Measurements from ENCODE around the gene CAMK2G.

Gene CAMK2G

GRCh38 chr10:73802276-73802991, 71.9 kb downstream of the CAMK2G start:
- H3K18ac ChIP-seq (ENCODE audit: low read length) = no peak overlapping the region
- no peaks in the 10 kb centered on the region for H3K27me3 ChIP-seq (ENCODE audit: control insufficient read depth in 3 of 3, insufficient read depth in 3 of 3, low read depth in 1 of 3, low read length in 3 of 3)
- H2BK15ac ChIP-seq (ENCODE audit: low read length) = no peak overlapping the region
- H3K14ac ChIP-seq (ENCODE audit: low read length) = no peak overlapping the region
- no peaks in the 10 kb centered on the region for H3K79me1 ChIP-seq (ENCODE audit: low read depth, low read length)
- H3K4me3 ChIP-seq (ENCODE audit: low read length in 2 of 2) = no peak overlapping the region
- no peak overlapping the region for H3K9ac ChIP-seq (ENCODE audit: low read depth, low read length, poor library complexity)
- no peak overlapping the region for H2BK5ac ChIP-seq (ENCODE audit: low read length)
- WGBS, 2 donors (ENCODE audit: extremely low coverage in 2 of 2, insufficient read length in 2 of 2, insufficient replicate concordance in 1 of 2) = no CpG with 5 or more reads among the region's 11 CpGs
- no peak overlapping the region for H3K27ac ChIP-seq (replicated peaks; ENCODE audit: low read length)
- peaks cover 56 to 95% of the 10 kb centered on the region in 2 donors for H3K36me3 ChIP-seq (replicated peaks in 1 of 2; ENCODE audit: control insufficient read depth in 2 of 2, insufficient read depth in 2 of 2, low read length in 2 of 2)
- no peak overlapping the region for H4K8ac ChIP-seq (ENCODE audit: low read depth, low read length)
- H2AFZ ChIP-seq (ENCODE audit: low read length) = no peak overlapping the region
- H3K23ac ChIP-seq (ENCODE audit: low read depth, low read length, poor library complexity) = no peak overlapping the region
- no peak for DNase-seq (ENCODE audit: low spot score)
- H3K4me2 ChIP-seq (ENCODE audit: insufficient read depth, low read length, poor library complexity, severe bottlenecking) = no peak overlapping the region
- no peaks in the 10 kb centered on the region for H3K9me3 ChIP-seq (replicated peaks in 1 of 2; ENCODE audit: control insufficient read depth in 2 of 2, insufficient read depth in 1 of 2, low read depth in 1 of 2, low read length in 2 of 2)
- H2BK12ac ChIP-seq (ENCODE audit: low read length) = no peak overlapping the region
- no peaks in the 10 kb centered on the region for H3K4me1 ChIP-seq (ENCODE audit: control insufficient read depth in 2 of 2, insufficient read depth in 1 of 2, low read depth in 1 of 2, low read length in 2 of 2)
- no peak overlapping the region for H2AK5ac ChIP-seq (ENCODE audit: low read depth, low read length)
- H3K4ac ChIP-seq (ENCODE audit: low read length) = no peak overlapping the region
- no peak overlapping the region for H2BK120ac ChIP-seq (ENCODE audit: low read depth, low read length)
- H4K91ac ChIP-seq (ENCODE audit: low read depth, low read length, poor library complexity) = no peak overlapping the region

GRCh38 chr10:73801253-73801590, 73.1 kb downstream of the CAMK2G start:
- Histone ChIP-seq H3K4ac (ENCODE audit: low read length) (no peak overlapping the region), H3K36me3 (replicated peaks in 1 of 2; ENCODE audit: control insufficient read depth in 2 of 2, insufficient read depth in 2 of 2, low read length in 2 of 2) (peaks cover 52 to 95% of the 10 kb centered on the region in 2 donors), H3K18ac (ENCODE audit: low read length) (no peak overlapping the region), H2BK5ac (ENCODE audit: low read length) (no peak overlapping the region), H2AK5ac (ENCODE audit: low read depth, low read length) (no peak overlapping the region), H3K4me1 (ENCODE audit: control insufficient read depth in 2 of 2, insufficient read depth in 1 of 2, low read depth in 1 of 2, low read length in 2 of 2) (no peaks in the 10 kb centered on the region), H3K23ac (ENCODE audit: low read depth, low read length, poor library complexity) (no peak overlapping the region), H2BK120ac (ENCODE audit: low read depth, low read length) (no peak overlapping the region), H2BK12ac (ENCODE audit: low read length) (no peak overlapping the region), H3K4me2 (ENCODE audit: insufficient read depth, low read length, poor library complexity, severe bottlenecking) (no peak overlapping the region), H3K4me3 (ENCODE audit: low read length in 2 of 2) (no peak overlapping the region), H3K9ac (ENCODE audit: low read depth, low read length, poor library complexity) (no peak overlapping the region), H3K14ac (ENCODE audit: low read length) (no peak overlapping the region), H3K27ac (replicated peaks; ENCODE audit: low read length) (no peak overlapping the region), H3K9me3 (replicated peaks in 1 of 2; ENCODE audit: control insufficient read depth in 2 of 2, insufficient read depth in 1 of 2, low read depth in 1 of 2, low read length in 2 of 2) (no peaks in the 10 kb centered on the region), H3K27me3 (ENCODE audit: control insufficient read depth in 3 of 3, insufficient read depth in 3 of 3, low read depth in 1 of 3, low read length in 3 of 3) (no peaks in the 10 kb centered on the region), H4K8ac (ENCODE audit: low read depth, low read length) (no peak overlapping the region), H4K91ac (ENCODE audit: low read depth, low read length, poor library complexity) (no peak overlapping the region), H3K79me1 (ENCODE audit: low read depth, low read length) (no peaks in the 10 kb centered on the region), H2BK15ac (ENCODE audit: low read length) (no peak overlapping the region), H2AFZ (ENCODE audit: low read length) (no peak overlapping the region)
- WGBS, 2 donors (ENCODE audit: extremely low coverage in 2 of 2, insufficient read length in 2 of 2, insufficient replicate concordance in 1 of 2) = no CpG with 5 or more reads among the region's 13 CpGs
- DNase-seq (ENCODE audit: low spot score) = no peak

GRCh38 chr10:73800560-73801252, 73.6 kb downstream of the CAMK2G start:
- H3K4ac ChIP-seq (ENCODE audit: low read length) = no peak overlapping the region
- H3K23ac ChIP-seq (ENCODE audit: low read depth, low read length, poor library complexity) = peak overlapping the region; percentile 90
- H4K8ac ChIP-seq (ENCODE audit: low read depth, low read length) = no peak overlapping the region
- DNase-seq (ENCODE audit: low spot score) = no peak
- H3K27me3 ChIP-seq (ENCODE audit: control insufficient read depth in 3 of 3, insufficient read depth in 3 of 3, low read depth in 1 of 3, low read length in 3 of 3) = no peaks in the 10 kb centered on the region
- no peaks in the 10 kb centered on the region for H3K9me3 ChIP-seq (replicated peaks in 1 of 2; ENCODE audit: control insufficient read depth in 2 of 2, insufficient read depth in 1 of 2, low read depth in 1 of 2, low read length in 2 of 2)
- no peak overlapping the region for H2BK5ac ChIP-seq (ENCODE audit: low read length)
- H3K14ac ChIP-seq (ENCODE audit: low read length) = no peak overlapping the region
- no peak overlapping the region for H2BK120ac ChIP-seq (ENCODE audit: low read depth, low read length)
- WGBS, 2 donors (ENCODE audit: extremely low coverage in 2 of 2, insufficient read length in 2 of 2, insufficient replicate concordance in 1 of 2) = no CpG with 5 or more reads among the region's 20 CpGs
- no peak overlapping the region for H4K91ac ChIP-seq (ENCODE audit: low read depth, low read length, poor library complexity)
- no peak overlapping the region for H3K9ac ChIP-seq (ENCODE audit: low read depth, low read length, poor library complexity)
- H3K18ac ChIP-seq (ENCODE audit: low read length) = no peak overlapping the region
- no peak overlapping the region for H2BK12ac ChIP-seq (ENCODE audit: low read length)
- peak overlapping the region in 1 of 2 donors; percentile 20 for H3K4me3 ChIP-seq (ENCODE audit: low read length in 2 of 2)
- H3K4me1 ChIP-seq (ENCODE audit: control insufficient read depth in 2 of 2, insufficient read depth in 1 of 2, low read depth in 1 of 2, low read length in 2 of 2) = no peaks in the 10 kb centered on the region
- H3K79me1 ChIP-seq (ENCODE audit: low read depth, low read length) = no peaks in the 10 kb centered on the region
- H2AFZ ChIP-seq (ENCODE audit: low read length) = no peak overlapping the region
- no peak overlapping the region for H2AK5ac ChIP-seq (ENCODE audit: low read depth, low read length)
- no peak overlapping the region for H2BK15ac ChIP-seq (ENCODE audit: low read length)
- H3K27ac ChIP-seq (replicated peaks; ENCODE audit: low read length) = no peak overlapping the region
- H3K36me3 ChIP-seq (replicated peaks in 1 of 2; ENCODE audit: control insufficient read depth in 2 of 2, insufficient read depth in 2 of 2, low read length in 2 of 2) = peaks cover 51 to 94% of the 10 kb centered on the region in 2 donors
- no peak overlapping the region for H3K4me2 ChIP-seq (ENCODE audit: insufficient read depth, low read length, poor library complexity, severe bottlenecking)

- no peak overlapping the region for H4K91ac ChIP-seq (ENCODE audit: low read depth, low read length, poor library complexity)
- no peaks in the 10 kb centered on the region for H3K27me3 ChIP-seq (ENCODE audit: control insufficient read depth in 3 of 3, insufficient read depth in 3 of 3, low read depth in 1 of 3, low read length in 3 of 3)
- H3K4ac ChIP-seq (ENCODE audit: low read length) = no peak overlapping the region
- H2BK15ac ChIP-seq (ENCODE audit: low read length) = no peak overlapping the region
- H3K4me1 ChIP-seq (ENCODE audit: control insufficient read depth in 2 of 2, insufficient read depth in 1 of 2, low read depth in 1 of 2, low read length in 2 of 2) = no peaks in the 10 kb centered on the region
- DNase-seq (ENCODE audit: low spot score) = no peak
- WGBS, 2 donors (ENCODE audit: extremely low coverage in 2 of 2, insufficient read length in 2 of 2, insufficient replicate concordance in 1 of 2) = no CpG with 5 or more reads among the region's 9 CpGs
- H3K23ac ChIP-seq (ENCODE audit: low read depth, low read length, poor library complexity) = peak overlapping the region; percentile 90
- no peak overlapping the region for H4K8ac ChIP-seq (ENCODE audit: low read depth, low read length)
- H3K36me3 ChIP-seq (replicated peaks in 1 of 2; ENCODE audit: control insufficient read depth in 2 of 2, insufficient read depth in 2 of 2, low read length in 2 of 2) = peaks cover 54 to 95% of the 10 kb centered on the region in 2 donors
- no peak overlapping the region for H2AFZ ChIP-seq (ENCODE audit: low read length)
- H3K4me3 ChIP-seq (ENCODE audit: low read length in 2 of 2) = peak overlapping the region in 1 of 2 donors; percentile 20
- H3K4me2 ChIP-seq (ENCODE audit: insufficient read depth, low read length, poor library complexity, severe bottlenecking) = no peak overlapping the region
- no peak overlapping the region for H2AK5ac ChIP-seq (ENCODE audit: low read depth, low read length)
- H3K9ac ChIP-seq (ENCODE audit: low read depth, low read length, poor library complexity) = no peak overlapping the region
- no peak overlapping the region for H2BK120ac ChIP-seq (ENCODE audit: low read depth, low read length)
- H3K14ac ChIP-seq (ENCODE audit: low read length) = no peak overlapping the region
- H3K9me3 ChIP-seq (replicated peaks in 1 of 2; ENCODE audit: control insufficient read depth in 2 of 2, insufficient read depth in 1 of 2, low read depth in 1 of 2, low read length in 2 of 2) = peaks cover 0 to 1% of the 10 kb centered on the region in 2 donors
- no peak overlapping the region for H2BK12ac ChIP-seq (ENCODE audit: low read length)
- no peaks in the 10 kb centered on the region for H3K79me1 ChIP-seq (ENCODE audit: low read depth, low read length)
- H2BK5ac ChIP-seq (ENCODE audit: low read length) = no peak overlapping the region
- H3K27ac ChIP-seq (replicated peaks; ENCODE audit: low read length) = no peak overlapping the region
- no peak overlapping the region for H3K18ac ChIP-seq (ENCODE audit: low read length)
Measured at GRCh38 chr10:73799899-73800559, 74.3 kb downstream of the CAMK2G start.

All from neuronal stem cell (in vitro differentiated cells).